ENCODE measurements around the gene SMOC2. TPM values are rescaled to one million over a fixed set of nuclear protein-coding genes. Genes with fewer than 3 reads are reported as not detected.

The SMOC2 gene
- total RNA-seq, 1 donor from 2014 or later = 14.4 TPM

DNA sequence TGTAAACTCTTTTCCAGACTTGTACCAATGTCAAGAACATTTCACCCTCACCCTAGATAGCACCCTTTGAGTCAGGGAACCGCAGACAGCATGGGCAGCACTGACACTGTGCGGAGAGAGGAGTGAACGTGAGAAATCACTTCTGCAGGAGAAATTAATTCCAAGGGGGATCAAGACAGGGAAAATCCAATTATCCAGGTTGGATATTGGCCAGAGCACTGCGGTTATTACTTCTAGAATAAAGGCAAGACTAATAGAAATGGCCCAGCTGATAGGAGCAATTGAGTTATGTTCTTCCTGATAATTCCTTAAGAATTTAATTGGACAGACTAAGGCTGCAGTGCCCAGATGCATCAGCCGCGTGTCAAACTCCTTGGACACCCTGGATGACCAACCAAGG lies 179.6 kb downstream of the SMOC2 start:
- Histone ChIP-seq H3K9me3 (replicated peaks) (no peaks in the 10 kb centered on the region), H3K4me1 (peaks cover 5% of the 10 kb centered on the region), H3K36me3 (no peaks in the 10 kb centered on the region), H3K27me3 (ENCODE audit: low read depth) (peaks cover 4% of the 10 kb centered on the region), H3K4me3 (no peak overlapping the region), H3K27ac (replicated peaks) (no peak overlapping the region)
- intact Hi-C loops (cut with micrococcal nuclease) = no loop called here
- no peak for DNase-seq
- TF ChIP-seq CTCF (IDR thresholded peaks at IDR 0.05; ENCODE audit: borderline replicate concordance) = no peak

GRCh38 chr6:168623736-168624135 lies 182.8 kb downstream of the SMOC2 start:
- intact Hi-C loops (cut with micrococcal nuclease) = no loop called here
- no peak overlapping the region for H3K27ac ChIP-seq (replicated peaks)
- no peaks in the 10 kb centered on the region for H3K36me3 ChIP-seq
- no peak for TF ChIP-seq CTCF (IDR thresholded peaks at IDR 0.05; ENCODE audit: borderline replicate concordance)
- peaks cover 5% of the 10 kb centered on the region for H3K4me1 ChIP-seq
- DNase-seq = no peak
- peaks cover 4% of the 10 kb centered on the region for H3K27me3 ChIP-seq (ENCODE audit: low read depth)
- H3K9me3 ChIP-seq (replicated peaks) = no peaks in the 10 kb centered on the region
- no peak overlapping the region for H3K4me3 ChIP-seq

GRCh38 chr6:168624540-168624939 lies 183.6 kb downstream of the SMOC2 start:
- intact Hi-C loops (cut with micrococcal nuclease) = no loop called here
- Histone ChIP-seq H3K4me1 (peaks cover 5% of the 10 kb centered on the region), H3K4me3 (no peak overlapping the region), H3K9me3 (replicated peaks) (no peaks in the 10 kb centered on the region), H3K27ac (replicated peaks) (no peak overlapping the region), H3K36me3 (no peaks in the 10 kb centered on the region), H3K27me3 (ENCODE audit: low read depth) (peaks cover 4% of the 10 kb centered on the region)
- DNase-seq = no peak
- no peak for TF ChIP-seq CTCF (IDR thresholded peaks at IDR 0.05; ENCODE audit: borderline replicate concordance)

DNA sequence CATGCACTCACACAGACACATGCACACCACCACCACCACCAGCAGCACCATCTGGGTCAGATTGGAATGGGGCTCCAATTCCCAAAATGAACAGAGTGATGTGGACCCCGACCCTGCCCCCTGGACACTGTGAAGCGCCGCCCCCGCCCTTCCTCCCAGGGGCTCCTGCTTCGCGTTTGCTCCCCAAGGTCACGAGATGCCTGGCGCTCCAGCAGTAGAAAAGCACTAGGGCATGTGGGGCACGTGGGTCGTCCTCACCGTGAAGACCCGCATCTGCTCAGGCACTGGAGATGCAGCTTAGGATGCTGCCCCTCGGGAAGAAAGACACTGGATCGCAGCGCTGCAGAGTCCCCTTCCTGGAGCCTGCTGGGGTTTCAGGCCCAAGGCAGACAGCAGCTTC lies 184.0 kb downstream of the SMOC2 start:
- Histone ChIP-seq H3K4me1 (peaks cover 2% of the 10 kb centered on the region), H3K36me3 (no peaks in the 10 kb centered on the region), H3K27me3 (ENCODE audit: low read depth) (peaks cover 4% of the 10 kb centered on the region), H3K4me3 (no peak overlapping the region), H3K9me3 (replicated peaks) (no peaks in the 10 kb centered on the region), H3K27ac (replicated peaks) (no peak overlapping the region)
- TF ChIP-seq CTCF (IDR thresholded peaks at IDR 0.05; ENCODE audit: borderline replicate concordance) = no peak
- no peak for DNase-seq
- intact Hi-C loops (cut with micrococcal nuclease) = no loop called here

DNA sequence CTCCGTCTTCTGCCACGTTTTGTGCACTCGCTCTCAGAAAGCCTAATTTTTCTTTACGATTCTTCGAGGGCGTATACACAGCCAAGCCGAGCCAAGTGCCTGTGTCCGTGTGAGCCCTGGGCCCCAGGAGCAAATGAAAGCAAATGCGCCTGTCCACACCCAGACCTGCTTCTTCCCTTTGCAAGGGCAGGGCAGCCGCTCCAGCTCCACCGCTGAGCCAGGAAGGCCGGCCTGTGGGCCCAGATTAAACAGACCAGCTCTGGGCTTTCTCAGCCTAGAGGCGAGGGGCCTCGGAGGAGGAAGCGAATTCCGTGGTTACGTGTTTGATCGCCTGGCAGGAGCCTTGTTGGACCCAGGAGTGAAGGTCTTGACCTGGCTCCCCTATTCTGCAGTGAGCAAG lies 184.6 kb downstream of the SMOC2 start:
- no peaks in the 10 kb centered on the region for H3K4me1 ChIP-seq
- H3K4me3 ChIP-seq = no peak overlapping the region
- no peak for DNase-seq
- intact Hi-C loops (cut with micrococcal nuclease) = no loop called here
- H3K9me3 ChIP-seq (replicated peaks) = no peaks in the 10 kb centered on the region
- H3K36me3 ChIP-seq = no peaks in the 10 kb centered on the region
- peaks cover 4% of the 10 kb centered on the region for H3K27me3 ChIP-seq (ENCODE audit: low read depth)
- no peak for TF ChIP-seq CTCF (IDR thresholded peaks at IDR 0.05; ENCODE audit: borderline replicate concordance)
- no peak overlapping the region for H3K27ac ChIP-seq (replicated peaks)
